NCI-H2081 treated with DMSO at 0.1 percent for 48 hours (cell line): ENCODE data around the gene DNAH9.
A peak's percentile ranks its signal among the peaks of the same experiment; 100 is the strongest.

Experiments
- DNase-seq: peaks from one replicate; lab custom pipeline; 2025; lab: John Stamatoyannopoulos, UW

DNAH9 gene

DNA sequence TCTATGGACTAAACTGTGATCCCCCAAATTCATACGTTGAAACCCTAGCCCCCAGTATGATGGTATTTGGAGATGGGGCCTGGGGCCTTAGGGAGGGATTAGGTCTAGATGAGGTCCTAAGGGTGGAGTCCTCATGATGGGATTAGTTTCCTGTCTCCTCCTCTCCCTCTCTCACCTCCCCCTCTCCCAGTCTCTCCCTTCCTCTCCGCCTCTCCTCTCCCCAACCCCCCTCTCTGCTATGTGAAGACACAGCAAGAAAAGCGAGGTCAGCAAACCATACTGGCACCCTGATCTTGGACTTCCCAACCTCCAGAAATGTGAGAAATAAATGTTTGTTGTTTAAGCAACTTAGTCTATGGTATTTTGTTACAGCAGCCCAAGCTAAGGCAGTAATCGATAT lies 383.6 kb downstream of the DNAH9 start:
- no peak for DNase-seq

DNA sequence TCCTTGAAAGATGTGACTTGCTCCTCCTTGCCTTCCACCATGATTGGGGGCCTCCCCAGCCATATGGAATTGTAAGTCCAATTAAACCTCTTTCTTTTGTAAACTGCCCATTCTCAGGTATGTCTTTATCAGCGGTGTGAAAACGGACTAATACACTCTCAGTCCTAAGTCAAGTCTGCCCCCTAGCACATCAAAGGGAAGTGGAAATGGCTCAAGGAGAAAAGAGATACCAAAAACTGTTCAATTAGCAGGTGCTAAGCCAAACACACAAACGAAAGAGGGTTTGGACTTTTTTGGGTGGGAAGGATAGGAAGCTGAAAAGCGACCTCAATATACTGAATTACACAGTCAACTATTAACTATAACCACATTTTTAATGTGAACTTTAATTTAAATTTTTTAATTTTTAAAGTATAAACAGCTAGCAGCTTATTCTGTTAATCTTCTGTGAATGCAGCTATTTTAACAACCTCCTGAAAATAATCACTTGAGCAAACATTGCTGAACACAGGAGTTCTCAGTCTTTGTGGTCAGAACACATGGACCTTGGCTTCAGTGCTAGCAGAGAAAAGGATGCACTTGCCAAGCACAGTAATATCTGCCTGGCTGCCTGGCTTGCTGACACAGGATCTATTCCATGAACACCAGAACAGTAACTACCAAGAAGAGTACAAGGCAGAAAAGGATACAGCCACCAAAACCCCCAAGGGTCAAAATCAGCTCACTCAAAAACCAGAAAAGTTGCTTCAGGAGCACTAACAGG lies 388.1 kb downstream of the DNAH9 start:
- DNase-seq = no peak

DNA sequence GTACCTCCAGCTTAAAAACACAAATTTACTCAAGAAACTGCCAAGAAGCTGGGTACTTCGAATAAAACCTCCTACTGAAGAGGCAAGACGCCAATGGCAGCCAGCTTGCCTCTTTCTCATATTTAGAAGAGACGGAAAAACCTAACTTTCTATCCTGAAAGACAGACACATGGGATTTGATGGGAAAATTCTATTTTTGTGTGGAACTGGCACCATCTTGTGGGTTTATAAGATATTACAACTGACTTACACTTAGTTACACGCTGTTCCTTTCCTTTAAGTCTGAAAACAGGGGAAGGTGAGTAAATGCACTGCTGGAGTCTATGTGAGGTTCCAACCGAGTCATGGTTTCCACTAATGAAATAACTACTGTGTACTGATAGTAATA lies 388.7 kb downstream of the DNAH9 start:
- no peak for DNase-seq

DNA sequence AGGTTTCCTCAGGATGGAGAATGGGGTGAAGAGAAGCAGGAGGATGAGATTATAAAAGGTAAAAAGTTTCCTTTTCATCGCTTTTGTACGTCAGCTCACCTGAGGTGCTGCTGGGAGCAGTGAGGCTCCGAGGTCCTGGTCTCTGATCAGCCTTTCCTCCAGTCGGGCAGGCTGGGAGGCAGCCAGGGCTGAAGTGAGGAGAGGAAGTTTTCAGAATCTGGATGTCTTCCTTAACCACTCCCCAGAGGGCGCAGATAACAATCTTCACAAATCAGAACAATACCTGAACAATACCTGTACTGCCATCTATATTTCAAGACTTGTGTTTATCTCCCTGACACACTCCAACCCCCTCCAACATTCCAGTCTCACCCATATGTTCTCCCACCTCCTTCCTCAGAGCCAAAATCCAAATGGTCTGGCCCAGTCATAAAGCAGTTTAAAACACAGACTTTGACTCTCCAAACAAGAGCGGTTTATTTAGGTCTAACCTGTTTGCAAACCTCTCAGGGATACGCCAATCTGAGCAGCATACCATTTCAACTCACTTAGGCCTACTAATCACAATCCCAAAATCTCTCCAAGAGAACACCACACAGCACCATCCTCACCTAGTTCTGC lies 392.2 kb downstream of the DNAH9 start:
- no peak for DNase-seq

DNA sequence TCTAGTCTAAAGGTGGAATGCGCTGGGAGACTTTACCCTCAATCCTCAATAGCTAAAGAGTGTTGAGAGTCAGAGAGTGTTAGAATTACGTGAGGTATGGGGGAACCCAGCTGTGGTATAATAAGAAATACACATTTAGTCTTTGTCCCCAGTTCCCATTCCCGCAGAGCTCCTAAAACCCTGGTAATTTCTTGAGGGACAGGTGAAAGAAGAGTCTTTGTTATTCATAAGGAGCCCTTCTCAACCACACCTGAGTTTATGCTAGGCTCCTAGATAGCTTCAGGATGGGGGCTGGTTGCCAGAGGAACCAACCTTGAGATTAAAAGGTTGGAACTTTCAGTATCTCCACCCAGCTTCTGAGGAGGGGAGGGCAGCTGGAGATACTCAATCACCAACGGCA lies 393.2 kb downstream of the DNAH9 start:
- no peak for DNase-seq

DNA sequence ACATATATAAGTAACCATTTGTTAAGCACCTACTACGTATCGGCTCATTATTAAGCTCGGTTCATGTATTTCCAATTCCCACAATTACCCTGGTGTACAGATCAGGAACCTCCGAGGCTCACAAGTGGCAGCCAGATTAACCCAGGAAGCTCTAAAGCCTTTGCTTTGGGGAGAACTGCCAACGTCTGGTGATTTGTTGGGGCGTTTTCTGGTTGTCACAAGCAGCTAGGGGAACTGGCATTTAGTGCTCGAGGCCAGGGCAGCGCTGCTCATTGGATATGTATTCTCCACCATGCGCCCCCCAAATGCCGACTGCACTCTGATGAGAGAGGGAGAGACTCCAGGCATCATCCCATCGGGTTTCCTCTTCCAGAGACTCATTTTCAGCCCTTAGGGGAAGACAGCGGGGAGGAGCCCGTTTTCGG lies 398.5 kb downstream of the DNAH9 start:
- DNase-seq = no peak

DNA sequence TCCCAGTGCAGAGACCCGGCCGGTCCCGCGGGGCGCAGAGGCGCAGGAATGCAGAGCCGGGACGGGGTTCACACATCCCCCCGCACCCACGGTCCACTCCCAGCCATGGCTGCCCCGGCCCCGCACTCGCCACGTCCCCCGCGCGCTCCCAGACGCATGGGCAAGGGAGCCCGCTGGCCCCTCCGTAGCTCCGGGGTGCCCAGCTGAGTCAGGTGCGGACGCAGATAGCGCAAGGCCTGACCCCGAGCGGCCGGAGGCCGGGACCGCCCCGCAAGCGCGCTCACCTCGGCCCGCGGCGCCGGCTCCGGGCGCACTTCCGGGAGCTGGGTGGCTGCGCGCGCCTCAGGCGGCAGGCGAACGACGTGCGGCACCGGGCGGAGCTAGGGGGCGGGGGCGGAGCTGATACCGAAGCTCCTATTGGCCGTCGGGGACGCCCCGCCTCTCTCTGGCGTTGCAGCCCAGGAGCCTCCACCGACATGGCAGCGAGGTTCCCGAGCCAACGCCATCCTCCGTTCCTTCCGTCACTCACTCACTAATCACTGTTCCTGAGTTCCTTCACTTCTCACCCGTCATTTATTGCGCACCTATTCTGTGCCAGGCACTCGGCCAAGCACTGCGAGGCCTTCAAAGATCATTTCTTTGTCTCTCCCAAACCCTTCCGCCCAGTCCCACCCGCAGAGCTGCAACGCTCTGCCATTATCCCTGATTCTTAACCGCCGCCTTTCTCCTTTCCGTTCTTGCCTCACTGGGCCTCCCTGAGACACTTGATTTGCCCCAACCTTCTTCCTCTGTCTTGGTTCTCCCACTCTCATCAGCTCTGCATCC lies 399.1 kb downstream of the DNAH9 start, which contains the start of gene ZNF18:
TSS of gene ZNF18 (minus strand) at position 329 of the 825 bp plus-strand sequence. CDS start 4,646 bp downstream, outside the sequence.
- DNase-seq = peak; percentile 42

DNA sequence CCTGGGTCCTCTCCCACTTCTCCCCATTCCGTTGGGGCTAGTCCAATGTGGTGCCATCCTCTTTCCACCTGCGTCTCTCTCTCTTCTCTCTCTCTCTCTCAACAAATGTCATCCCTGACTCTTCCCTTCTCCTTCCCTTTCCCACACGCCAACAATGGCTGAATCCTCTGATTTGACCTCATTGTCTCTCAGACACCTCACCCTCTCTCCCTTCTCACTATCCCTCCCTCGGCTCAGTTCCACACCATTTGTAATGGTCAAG lies 399.6 kb downstream of the DNAH9 start:
- no peak for DNase-seq

DNA sequence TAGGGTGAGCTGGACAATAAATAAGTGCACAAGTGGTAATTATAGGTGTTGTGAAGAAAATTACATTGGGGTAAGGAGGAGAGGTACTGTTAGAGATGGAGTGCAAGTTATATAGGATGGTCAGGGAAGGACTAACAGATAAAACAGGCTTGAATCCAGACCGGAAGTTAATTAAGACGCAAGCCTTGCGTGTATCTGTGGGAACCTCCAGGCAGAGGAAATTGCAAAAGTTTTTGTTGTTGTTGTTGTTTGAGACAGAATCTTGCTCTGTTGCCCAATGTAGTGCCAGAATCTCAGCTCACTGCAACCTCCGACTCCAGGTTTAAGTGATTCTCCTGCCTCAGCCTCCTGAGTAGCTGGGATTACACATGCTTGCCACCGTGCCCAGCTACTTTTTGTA lies 401.4 kb downstream of the DNAH9 start:
- no peak for DNase-seq

DNA sequence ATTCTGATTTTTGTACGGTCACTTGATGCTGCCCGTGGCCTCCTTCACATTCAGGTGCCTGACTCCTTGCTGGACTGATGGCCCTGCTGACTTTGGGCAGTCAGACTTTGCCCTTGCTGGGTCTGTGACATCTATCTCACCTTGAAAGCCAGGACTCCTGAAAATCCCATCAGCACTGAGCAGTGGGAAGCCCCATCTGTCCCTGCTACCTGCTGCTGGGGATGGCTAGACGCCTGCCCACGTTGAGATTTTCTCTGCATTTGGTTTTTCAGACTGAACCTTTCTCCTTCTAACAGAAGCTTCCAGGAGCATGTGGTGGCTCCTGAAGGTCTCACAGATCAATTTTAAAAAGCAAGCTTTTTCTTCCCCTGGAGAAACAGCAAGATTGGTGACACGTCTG lies 409.2 kb downstream of the DNAH9 start:
- no peak for DNase-seq
